Mucosa of descending colon (tissue), 3 donors: ENCODE results near the gene PLA2G4B. TPM values are rescaled to one million over a fixed set of nuclear protein-coding genes. Genes with fewer than 3 reads are reported as not detected.

Experiments used
- ATAC-seq: fragments of 200-7000 bp; cut with Tn5 transposase; one replicate; pipeline ENCODE4 v1.9.1; 2020; ENCODE audit warnings: mild to moderate bottlenecking, moderate library complexity
- DNase-seq, 3 donors: peaks; one replicate each; pipeline ENCODE4 v3.0.0-alpha.2; 2020
- H3K36me3 ChIP-seq: fragments of 200-600 bp; one replicate; pipeline ENCODE4 v1.8.0; 2021; ENCODE audit warnings: low read depth, mild to moderate bottlenecking
- H3K4me1 ChIP-seq: fragments of 200-600 bp; one replicate; pipeline ENCODE4 v1.8.0; 2021; ENCODE audit warnings: low read depth, mild to moderate bottlenecking
- H3K4me3 ChIP-seq: fragments of 200-600 bp; one replicate; pipeline ENCODE4 v1.8.0; 2021; ENCODE audit warnings: mild to moderate bottlenecking
- H3K9me3 ChIP-seq: fragments of 200-600 bp; one replicate; pipeline ENCODE4 v1.8.0; 2021; ENCODE audit warnings: mild to moderate bottlenecking
- intact Hi-C, 2 donors: fragments of 100-400 bp; cut with DNase I in 1 of 2; cut with micrococcal nuclease in 1 of 2; formaldehyde crosslinking; loops; one replicate each; pipeline versions ENCODE4 v1.11.0 to v1.11.1; 2022; cut with DNase I, micrococcal nuclease
- total RNA-seq, 3 donors: library from RNA; stranded (reverse); fragmentation: NEBNext Ultra II Directional in 2 of 3; extraction: Animal tissue kit (Norgen Biotek cat#: 25700) in 2 of 3; gene quantifications; one replicate each; pipeline versions ENCODE4 v1.2.1 to v1.2.4, GENCODE V29; 2021 to 2023
- TF ChIP-seq, protein P1 (sequence below): fragments of 200-600 bp; IDR thresholded peaks from one replicate; pipeline ENCODE4 v1.8.0; 2022; ENCODE audit warnings: antibody characterized with exemption, mild to moderate bottlenecking
- donor health status: DM: no; HTN: no; CAD: no; lungs with moderate emphysema.
- donor health status: DM: no; HTN: no; CAD: no.
- donor health status: DM: no; HTN: yes; CAD: no.

PLA2G4B gene
- total RNA-seq, 3 donors from 2014 or later = 5.2 to 9.7 (median 6.4) TPM

DNA sequence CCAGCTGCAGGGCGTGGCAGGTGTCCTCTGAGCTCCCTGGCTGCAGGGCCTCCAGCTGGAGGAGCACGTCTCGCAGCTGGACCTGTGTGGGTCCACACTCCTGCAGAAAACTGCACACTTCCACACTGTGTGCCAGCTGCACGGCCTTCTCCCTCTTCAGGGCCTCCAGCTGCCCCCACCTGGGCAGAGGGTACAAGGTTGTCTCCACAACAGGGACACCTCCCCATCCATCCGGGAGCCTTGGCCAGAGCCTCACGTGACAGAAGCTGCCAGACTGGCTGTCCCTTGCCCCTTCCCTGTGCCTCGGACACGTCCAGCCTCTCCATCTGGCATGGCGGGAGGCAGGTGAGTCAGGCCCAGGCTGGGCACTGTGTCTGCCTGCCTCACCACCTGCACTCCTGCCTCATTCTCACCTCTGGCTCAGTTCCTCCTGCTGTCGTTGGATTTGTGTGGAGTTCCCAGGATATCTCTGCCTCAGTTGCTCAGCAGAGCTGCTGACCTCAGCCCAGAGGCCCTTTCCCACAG, 40.7 kb downstream of the PLA2G4B start:
- TF ChIP-seq, protein P1, sequence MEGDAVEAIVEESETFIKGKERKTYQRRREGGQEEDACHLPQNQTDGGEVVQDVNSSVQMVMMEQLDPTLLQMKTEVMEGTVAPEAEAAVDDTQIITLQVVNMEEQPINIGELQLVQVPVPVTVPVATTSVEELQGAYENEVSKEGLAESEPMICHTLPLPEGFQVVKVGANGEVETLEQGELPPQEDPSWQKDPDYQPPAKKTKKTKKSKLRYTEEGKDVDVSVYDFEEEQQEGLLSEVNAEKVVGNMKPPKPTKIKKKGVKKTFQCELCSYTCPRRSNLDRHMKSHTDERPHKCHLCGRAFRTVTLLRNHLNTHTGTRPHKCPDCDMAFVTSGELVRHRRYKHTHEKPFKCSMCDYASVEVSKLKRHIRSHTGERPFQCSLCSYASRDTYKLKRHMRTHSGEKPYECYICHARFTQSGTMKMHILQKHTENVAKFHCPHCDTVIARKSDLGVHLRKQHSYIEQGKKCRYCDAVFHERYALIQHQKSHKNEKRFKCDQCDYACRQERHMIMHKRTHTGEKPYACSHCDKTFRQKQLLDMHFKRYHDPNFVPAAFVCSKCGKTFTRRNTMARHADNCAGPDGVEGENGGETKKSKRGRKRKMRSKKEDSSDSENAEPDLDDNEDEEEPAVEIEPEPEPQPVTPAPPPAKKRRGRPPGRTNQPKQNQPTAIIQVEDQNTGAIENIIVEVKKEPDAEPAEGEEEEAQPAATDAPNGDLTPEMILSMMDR = no peak
- DNase-seq = no peak
- no peak overlapping the region for H3K4me3 ChIP-seq
- no peak for ATAC-seq
- intact Hi-C loops = no loop called here
- no peaks in the 10 kb centered on the region for H3K9me3 ChIP-seq
- no peaks in the 10 kb centered on the region for H3K36me3 ChIP-seq
- H3K4me1 ChIP-seq = peaks cover 14% of the 10 kb centered on the region

DNA sequence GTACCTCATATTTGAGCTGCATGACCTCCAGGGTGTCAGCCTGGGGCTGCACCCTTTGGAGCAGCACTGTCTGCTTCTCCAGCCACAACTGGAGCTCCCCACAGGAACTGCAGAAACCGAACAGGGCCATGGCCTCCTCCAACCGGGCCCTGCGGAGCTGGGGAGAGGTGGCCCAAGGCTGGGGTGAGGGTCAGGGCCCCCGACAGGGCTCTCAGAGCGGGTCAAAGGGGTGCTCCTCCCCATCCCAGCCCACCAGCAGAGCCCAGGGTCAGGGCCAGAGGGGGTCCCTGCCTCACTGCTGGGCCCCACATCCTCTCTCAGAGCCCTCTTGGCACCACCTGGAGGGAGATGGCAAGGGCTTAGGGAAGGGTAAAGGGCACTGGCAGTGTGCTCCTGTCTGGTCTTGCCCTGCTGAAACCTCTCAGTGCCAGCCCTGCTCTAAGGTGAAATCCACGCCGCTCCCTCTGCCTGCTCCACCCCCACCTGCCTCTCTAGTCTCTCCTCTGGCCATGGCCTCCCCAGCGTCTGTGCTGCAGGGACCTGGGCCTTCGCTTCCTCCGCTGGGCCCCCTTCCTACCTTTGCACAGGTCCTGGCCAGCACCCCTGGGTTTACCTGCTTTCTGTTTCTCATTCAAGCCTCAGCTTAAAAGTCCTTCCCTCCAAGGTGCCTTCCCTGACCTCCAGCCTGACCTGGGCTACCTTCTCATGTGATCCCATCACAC, 41.7 kb downstream of the PLA2G4B start:
- TF ChIP-seq, protein P1 = no peak
- intact Hi-C loops = no loop called here
- H3K36me3 ChIP-seq = no peaks in the 10 kb centered on the region
- H3K4me3 ChIP-seq = no peak overlapping the region
- peaks cover 14% of the 10 kb centered on the region for H3K4me1 ChIP-seq
- ATAC-seq = no peak
- H3K9me3 ChIP-seq = no peaks in the 10 kb centered on the region
- no peak for DNase-seq

DNA sequence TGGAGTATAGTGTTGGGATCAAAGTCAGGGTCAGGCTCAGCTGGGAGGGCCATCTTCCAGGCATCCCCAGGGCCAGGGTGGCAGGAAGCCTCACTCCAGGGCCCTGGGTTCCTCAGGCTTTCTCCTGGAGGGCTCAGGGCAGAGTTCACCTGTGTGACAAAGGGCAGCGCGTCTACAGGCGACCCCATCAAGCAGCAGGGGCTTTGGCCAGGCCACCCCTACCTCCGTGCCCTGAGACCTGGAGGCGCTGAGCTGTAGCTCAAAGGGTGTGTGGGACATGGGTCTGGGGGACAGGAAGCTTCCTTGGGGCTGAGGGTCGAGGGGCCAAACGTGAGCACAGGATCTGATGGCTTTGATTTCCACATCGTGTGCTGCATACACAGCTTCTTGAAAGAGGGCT, 42.4 kb downstream of the PLA2G4B start:
- intact Hi-C loops = no loop called here
- ATAC-seq (no peak), DNase-seq (no peak)
- no peaks in the 10 kb centered on the region for H3K36me3 ChIP-seq
- no peaks in the 10 kb centered on the region for H3K9me3 ChIP-seq
- peaks cover 14% of the 10 kb centered on the region for H3K4me1 ChIP-seq
- H3K4me3 ChIP-seq = no peak overlapping the region
- TF ChIP-seq, protein P1 = no peak

DNA sequence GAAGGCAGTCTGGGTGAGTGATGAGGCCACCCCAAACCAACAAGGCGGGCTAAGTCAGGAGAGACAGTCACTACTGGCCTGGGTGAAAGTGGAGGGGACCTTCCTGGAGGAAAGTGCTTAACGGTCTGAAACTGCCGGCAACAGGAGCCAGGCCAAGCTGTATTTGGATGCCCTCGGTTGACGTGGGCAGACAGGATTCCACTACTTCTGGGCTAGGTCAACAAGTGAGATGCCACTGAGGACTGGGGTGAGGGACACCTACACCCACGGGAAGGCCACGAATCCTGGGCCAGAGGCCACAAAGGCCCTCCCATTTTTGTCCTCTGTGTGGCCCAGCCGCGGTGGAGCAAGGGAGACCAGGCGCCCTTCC, 42.9 kb downstream of the PLA2G4B start:
- intact Hi-C loops = no loop called here
- TF ChIP-seq, protein P1 = no peak

DNA sequence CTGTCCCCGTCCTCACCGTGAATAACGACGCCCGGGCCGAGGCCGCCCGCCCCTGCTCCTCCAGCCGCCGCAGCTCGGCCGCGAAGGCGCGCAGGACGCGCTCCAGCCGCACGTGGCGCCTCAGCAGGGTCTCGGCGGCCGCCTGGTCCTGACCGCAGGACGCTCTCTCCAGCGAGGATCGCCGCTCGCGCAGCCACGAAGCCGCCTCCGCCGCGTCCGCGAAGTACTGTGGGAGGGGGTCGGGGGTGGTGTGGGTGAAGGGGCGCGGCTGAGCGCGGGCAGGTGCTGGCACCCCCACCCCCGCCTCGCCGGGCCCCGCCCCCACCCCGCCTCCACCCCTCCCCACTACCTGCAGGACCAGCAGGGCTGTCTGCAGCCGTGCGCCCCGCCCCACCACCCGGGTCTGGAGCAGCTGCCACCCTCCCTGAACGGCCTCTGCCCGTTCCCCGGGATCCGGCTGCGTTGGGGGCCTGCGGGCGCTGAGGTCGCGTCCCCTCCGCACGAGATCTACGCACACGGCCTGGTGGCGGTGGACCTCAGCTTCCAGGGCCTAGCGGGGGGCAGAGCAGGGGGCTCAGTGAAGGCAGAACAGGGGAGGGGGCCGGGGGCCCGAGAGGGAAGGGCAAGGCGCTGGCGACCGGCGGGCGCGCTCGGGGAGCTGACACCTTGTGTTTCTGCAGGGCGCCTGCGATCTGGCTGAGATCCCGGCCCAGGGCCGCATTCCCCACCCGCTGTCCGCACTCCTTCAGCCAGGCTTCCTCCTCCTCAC, 43.5 kb downstream of the PLA2G4B start:
- intact Hi-C loops = no loop called here
- DNase-seq (peak in 2 of 3 donors; percentile 24 to 58), ATAC-seq (peak; percentile 66)
- TF ChIP-seq, protein P1 = no peak
- Histone ChIP-seq H3K9me3 (no peaks in the 10 kb centered on the region), H3K36me3 (no peaks in the 10 kb centered on the region), H3K4me3 (no peak overlapping the region), H3K4me1 (peaks cover 14% of the 10 kb centered on the region)

More for the DNA sequence above, 42.9 kb downstream of the PLA2G4B start:
- peaks cover 14% of the 10 kb centered on the region for H3K4me1 ChIP-seq
- no peaks in the 10 kb centered on the region for H3K9me3 ChIP-seq
- no peak for DNase-seq
- no peak overlapping the region for H3K4me3 ChIP-seq
- peak; percentile 2 for ATAC-seq
- no peaks in the 10 kb centered on the region for H3K36me3 ChIP-seq
